GM19468 (cell line): ENCODE measurements around the gene TRAPPC3L.

Experiments used
- ATAC-seq: cut with Tn5 transposase; IDR thresholded peaks from one replicate; pipeline ENCODE4 v1.9.1; 2021; ENCODE audit warnings: mild to moderate bottlenecking, moderate library complexity, moderate number of reproducible peaks; ENCODE audit not compliant: unreplicated experiment; ENCODE audit errors: extremely low read depth

The TRAPPC3L gene

DNA sequence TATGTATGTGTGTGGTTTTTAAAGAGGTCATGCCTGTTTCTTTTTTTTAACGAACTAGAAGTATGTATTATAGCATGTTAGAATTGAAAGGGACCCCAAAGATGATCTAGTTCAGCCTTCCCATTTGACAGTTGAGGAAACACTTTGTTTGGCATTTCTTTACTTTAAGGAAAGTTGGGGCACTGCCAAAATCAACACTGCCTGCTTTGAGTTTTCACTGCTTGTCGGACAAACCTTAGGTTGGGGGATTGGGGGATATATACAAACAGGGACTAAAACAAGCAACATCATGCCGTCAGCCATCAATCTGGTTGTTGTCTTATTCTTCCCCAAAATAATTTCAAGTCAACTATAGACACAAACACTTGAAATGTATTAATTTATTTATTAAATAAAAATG, 98.4 kb downstream of the TRAPPC3L start:
- no peak for ATAC-seq

DNA sequence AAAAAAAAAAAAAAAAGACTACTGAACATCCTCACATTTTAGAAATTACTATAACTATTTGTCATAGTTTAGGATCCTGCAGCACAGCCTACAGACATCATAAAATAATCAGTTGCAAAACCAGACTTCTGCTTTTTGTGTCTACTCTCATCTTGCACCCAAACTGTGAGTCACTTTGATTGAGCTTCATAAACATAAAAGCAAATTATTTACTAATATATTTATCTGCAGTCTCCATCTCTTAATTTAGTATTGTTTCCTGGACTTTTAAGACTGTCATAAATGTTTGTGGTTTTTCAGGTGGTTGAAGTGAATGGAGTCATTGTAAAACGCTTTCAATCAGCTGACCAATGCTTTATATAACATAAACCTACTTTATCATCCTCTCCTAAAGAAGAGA, 99.1 kb downstream of the TRAPPC3L start:
- no peak for ATAC-seq

DNA sequence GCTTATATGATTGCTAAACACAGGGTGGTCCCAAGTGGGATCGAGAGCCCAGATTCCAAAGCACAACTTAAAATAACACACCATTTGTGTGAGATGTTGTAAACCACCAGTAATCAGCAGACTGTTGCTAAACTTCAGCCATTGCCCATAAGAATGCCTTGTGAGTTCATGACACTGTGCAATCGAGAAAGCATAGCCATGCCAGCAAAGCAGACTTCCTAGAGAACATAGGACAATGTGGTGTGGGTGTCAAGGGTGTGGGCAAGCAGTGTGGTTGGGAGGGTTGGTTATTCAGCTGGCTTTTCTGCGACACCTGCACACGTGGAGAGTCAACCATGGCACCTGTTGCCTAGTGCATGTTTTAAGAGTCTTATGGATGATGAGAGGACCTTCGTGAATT, 100.4 kb downstream of the TRAPPC3L start:
- ATAC-seq = no peak
